Mammary epithelial cell (primary cell): Measurements from ENCODE around the gene DHRS7B.

Experiments
- EZH2 ChIP-seq: IDR thresholded peaks from 2 replicates; pipeline ENCODE4 v1.6.1; 2012; ENCODE audit warnings: low read length, inconsistent platforms, borderline replicate concordance
- TF ChIP-seq, protein P1 (sequence below), 2 donors: IDR thresholded peaks in 1 of 2; conservative IDR thresholded peaks in 1 of 2; 2 replicates each; pipeline ENCODE4 v1.5.1; 2011 to 2012; ENCODE audit warnings: inconsistent platforms in 2 of 2, low read length in 2 of 2, mild to moderate bottlenecking in 2 of 2, control low read depth in 1 of 2, low read depth in 1 of 2; ENCODE audit not compliant: insufficient read depth in 1 of 2; ENCODE audit errors: extremely low read depth in 1 of 2

DNA sequence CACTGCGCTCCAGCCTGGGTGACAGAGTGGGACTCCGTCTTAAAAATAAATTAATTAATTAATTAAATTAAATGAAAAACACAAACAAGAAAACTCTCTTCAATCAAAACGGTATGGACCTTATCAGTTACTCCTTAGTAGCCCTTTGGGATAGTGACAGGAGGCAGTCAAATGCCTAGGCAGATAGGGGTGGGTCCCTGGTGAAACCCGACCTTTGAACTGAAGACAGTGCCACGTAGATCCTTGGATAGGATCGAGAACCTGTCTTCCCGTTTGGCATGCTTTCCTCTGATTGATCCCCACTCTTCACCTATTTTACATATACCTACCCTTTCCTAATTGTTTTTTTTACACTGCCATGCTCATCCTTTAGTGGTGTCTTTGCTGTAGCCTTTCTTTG is 22.2 kb upstream of the DHRS7B start:
- TF ChIP-seq, protein P1, sequence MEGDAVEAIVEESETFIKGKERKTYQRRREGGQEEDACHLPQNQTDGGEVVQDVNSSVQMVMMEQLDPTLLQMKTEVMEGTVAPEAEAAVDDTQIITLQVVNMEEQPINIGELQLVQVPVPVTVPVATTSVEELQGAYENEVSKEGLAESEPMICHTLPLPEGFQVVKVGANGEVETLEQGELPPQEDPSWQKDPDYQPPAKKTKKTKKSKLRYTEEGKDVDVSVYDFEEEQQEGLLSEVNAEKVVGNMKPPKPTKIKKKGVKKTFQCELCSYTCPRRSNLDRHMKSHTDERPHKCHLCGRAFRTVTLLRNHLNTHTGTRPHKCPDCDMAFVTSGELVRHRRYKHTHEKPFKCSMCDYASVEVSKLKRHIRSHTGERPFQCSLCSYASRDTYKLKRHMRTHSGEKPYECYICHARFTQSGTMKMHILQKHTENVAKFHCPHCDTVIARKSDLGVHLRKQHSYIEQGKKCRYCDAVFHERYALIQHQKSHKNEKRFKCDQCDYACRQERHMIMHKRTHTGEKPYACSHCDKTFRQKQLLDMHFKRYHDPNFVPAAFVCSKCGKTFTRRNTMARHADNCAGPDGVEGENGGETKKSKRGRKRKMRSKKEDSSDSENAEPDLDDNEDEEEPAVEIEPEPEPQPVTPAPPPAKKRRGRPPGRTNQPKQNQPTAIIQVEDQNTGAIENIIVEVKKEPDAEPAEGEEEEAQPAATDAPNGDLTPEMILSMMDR (conservative IDR thresholded peaks at IDR 0.05 in 1 of 2, IDR thresholded peaks at IDR 0.05 in 1 of 2; ENCODE audit: extremely low read depth in 1 of 2, insufficient read depth in 1 of 2, low read depth in 1 of 2, low read length in 2 of 2): no peak
- TF ChIP-seq EZH2: no peak
